Keratinocyte (primary cell): ENCODE data around the gene HLF. TPM values are rescaled to one million over a fixed set of nuclear protein-coding genes. Genes with fewer than 3 reads are reported as not detected.

Experiments
- DNase-seq: peaks from one replicate; pipeline ENCODE4 v3.0.0-alpha.2; 2011; ENCODE audit warnings: low read depth, missing footprints, low spot score
- FAIRE-seq: peaks from 2 replicates; lab custom pipeline; 2011; peaks lifted over from hg19 to GRCh38; lab: Jason Lieb, UNC
- H2AFZ ChIP-seq: 2 replicates; pipeline ENCODE4 v1.6.0; 2012; ENCODE audit warnings: low read length, control low read depth, inconsistent platforms; ENCODE audit not compliant: control insufficient read depth
- H3K27ac ChIP-seq: 2 replicates; pipeline ENCODE4 v1.5.1; 2011; ENCODE audit warnings: low read length; ENCODE audit not compliant: control insufficient read depth, insufficient read depth
- H3K27me3 ChIP-seq: 3 replicates; pipeline ENCODE4 v1.6.0; 2011; ENCODE audit warnings: low read length; ENCODE audit not compliant: control insufficient read depth, insufficient read depth; ENCODE audit errors: extremely low read depth
- H3K36me3 ChIP-seq, 2 experiments: 2 replicates in 1 of 2; 3 replicates in 1 of 2; pipeline ENCODE4 v1.5.1; 2011; ENCODE audit warnings: low read length in 2 of 2, mild to moderate bottlenecking in 1 of 2; ENCODE audit not compliant: control insufficient read depth in 2 of 2, insufficient read depth in 2 of 2; ENCODE audit errors: extremely low read depth in 1 of 2
- H3K4me1 ChIP-seq: 3 replicates; pipeline ENCODE4 v1.5.1; 2011; ENCODE audit warnings: low read length; ENCODE audit not compliant: control insufficient read depth, insufficient read depth; ENCODE audit errors: extremely low read depth
- H3K4me2 ChIP-seq: 3 replicates; pipeline ENCODE4 v1.6.0; 2011; ENCODE audit warnings: low read depth, low read length; ENCODE audit not compliant: control insufficient read depth, insufficient read depth; ENCODE audit errors: extremely low read depth
- H3K4me3 ChIP-seq, 3 experiments: fragments of 200-600 bp in 1 of 3; sonication (generic) in 1 of 3; 2 replicates in 2 of 3; 3 replicates in 1 of 3; pipeline ENCODE4 v1.5.1; 2011 to 2016; ENCODE audit warnings: low read length in 3 of 3, mild to moderate bottlenecking in 3 of 3, control low read depth in 2 of 3, inconsistent platforms in 1 of 3, low read depth in 1 of 3, mixed read lengths in 1 of 3, mixed run types in 1 of 3, moderate library complexity in 1 of 3; ENCODE audit not compliant: control insufficient read depth in 2 of 3, insufficient read depth in 2 of 3; ENCODE audit errors: extremely low read depth in 1 of 3
- H3K79me2 ChIP-seq: 2 replicates; pipeline ENCODE4 v1.6.0; 2012; ENCODE audit warnings: low read length; ENCODE audit not compliant: control insufficient read depth, insufficient read depth
- H3K9ac ChIP-seq: 3 replicates; pipeline ENCODE4 v1.6.0; 2011; ENCODE audit warnings: low read length; ENCODE audit not compliant: control insufficient read depth, insufficient read depth; ENCODE audit errors: extremely low read depth
- H3K9me1 ChIP-seq: 3 replicates; pipeline ENCODE4 v1.6.0; 2011; ENCODE audit warnings: low read length; ENCODE audit not compliant: control insufficient read depth, insufficient read depth; ENCODE audit errors: extremely low read depth
- H3K9me3 ChIP-seq: 2 replicates; pipeline ENCODE4 v1.5.1; 2012; ENCODE audit warnings: low read depth, low read length; ENCODE audit not compliant: control insufficient read depth
- H4K20me1 ChIP-seq: 3 replicates; pipeline ENCODE4 v1.6.0; 2011; ENCODE audit warnings: low read length; ENCODE audit not compliant: control insufficient read depth, insufficient read depth; ENCODE audit errors: extremely low read depth
- CTCF ChIP-seq, 3 experiments: IDR thresholded peaks in 1 of 3; conservative IDR thresholded peaks in 1 of 3; optimal IDR thresholded peaks in 1 of 3; 2 replicates in 2 of 3; 3 replicates in 1 of 3; pipeline versions ENCODE3 to v1.5.1; 2011; ENCODE audit warnings: low read length in 3 of 3, mild to moderate bottlenecking in 3 of 3, moderate library complexity in 2 of 3, control low read depth in 1 of 3, inconsistent platforms in 1 of 3; ENCODE audit not compliant: insufficient read depth in 2 of 3; ENCODE audit errors: extremely low read depth in 1 of 3
- EZH2 ChIP-seq: IDR thresholded peaks from one replicate; pipeline ENCODE4 v1.6.1; 2012; ENCODE audit warnings: inconsistent platforms, mild to moderate bottlenecking, low read length, moderate library complexity
- dilution Hi-C: fragments of 300-500 bp; cut with MboI; formaldehyde crosslinking; loops from one replicate; pipeline ENCODE4 v1.7.0; 2020; ENCODE audit warnings: low sequenced_read_pairs; ENCODE audit not compliant: extremely low pct_ligation_motif_present
- polyA plus RNA-seq, 5 experiments: library from polyadenylated mRNA; depleted of rRNA in 3 of 5; stranded (reverse) in 3 of 5; stranded (forward) in 1 of 5; unstranded in 1 of 5; fragments of >200 nt; gene quantifications; 1 replicate in 1 of 5; 2 replicates in 3 of 5; 3 replicates in 1 of 5; pipeline versions ENCODE4 v1.2.1 to v1.2.3, GENCODE V29; 2011 to 2012; ENCODE audit warnings: missing spikeins in 2 of 5, low read depth in 1 of 5, low replicate concordance in 1 of 5

Gene HLF
- polyA plus RNA-seq, 1 donor (not counting 4 experiments of a cell fraction or from before 2014, with no cell fraction given) = 0.21 TPM

- no peak for TF ChIP-seq CTCF (optimal IDR thresholded peaks at IDR 0.05 in 1 of 3, IDR thresholded peaks at IDR 0.05 in 1 of 3, conservative IDR thresholded peaks at IDR 0.05 in 1 of 3; ENCODE audit: extremely low read depth in 1 of 3, insufficient read depth in 2 of 3, low read length in 3 of 3)
- TF ChIP-seq EZH2 = no peak
- Histone ChIP-seq H4K20me1 (no peaks in the 10 kb centered on the region), H3K9me1 (no peaks in the 10 kb centered on the region), H3K4me3 (no peak overlapping the region), H3K27ac (no peak overlapping the region), H3K79me2 (no peaks in the 10 kb centered on the region), H3K27me3 (no peaks in the 10 kb centered on the region), H3K4me1 (no peaks in the 10 kb centered on the region), H3K9me3 (no peaks in the 10 kb centered on the region), H3K4me2 (no peak overlapping the region), H3K9ac (no peak overlapping the region), H3K36me3 (no peaks in the 10 kb centered on the region), H2AFZ (no peak overlapping the region)
- DNase-seq (no peak), FAIRE-seq (no peak)
- dilution Hi-C loops = no loop called here
Measured at GRCh38 chr17:55245986-55246385, 18.8 kb upstream of the HLF start.

GRCh38 chr17:55246583-55246982 lies 18.2 kb upstream of the HLF start:
- H3K4me3 ChIP-seq = no peak overlapping the region
- H3K4me2 ChIP-seq = no peak overlapping the region
- H2AFZ ChIP-seq = no peak overlapping the region
- H3K27ac ChIP-seq = no peak overlapping the region
- H3K9me1 ChIP-seq = no peaks in the 10 kb centered on the region
- dilution Hi-C loops = no loop called here
- H3K79me2 ChIP-seq = no peaks in the 10 kb centered on the region
- no peak overlapping the region for H3K9ac ChIP-seq
- DNase-seq (no peak), FAIRE-seq (no peak)
- no peaks in the 10 kb centered on the region for H3K9me3 ChIP-seq
- TF ChIP-seq EZH2 = no peak
- no peak for TF ChIP-seq CTCF (optimal IDR thresholded peaks at IDR 0.05 in 1 of 3, IDR thresholded peaks at IDR 0.05 in 1 of 3, conservative IDR thresholded peaks at IDR 0.05 in 1 of 3; ENCODE audit: extremely low read depth in 1 of 3, insufficient read depth in 2 of 3, low read length in 3 of 3)
- H3K36me3 ChIP-seq = no peaks in the 10 kb centered on the region
- H4K20me1 ChIP-seq = no peaks in the 10 kb centered on the region
- no peaks in the 10 kb centered on the region for H3K4me1 ChIP-seq
- H3K27me3 ChIP-seq = no peaks in the 10 kb centered on the region
